Astrocyte of the cerebellum (primary cell): ENCODE measurements around the gene FNTB.

Experiments
- DNase-seq: peaks from one replicate; pipeline ENCODE4 v3.0.0-alpha.2; 2011; ENCODE audit warnings: low read depth
- H3K4me3 ChIP-seq: 2 replicates; pipeline ENCODE4 v1.5.1; 2011; ENCODE audit warnings: mild to moderate bottlenecking, low read depth, low read length, moderate library complexity
- in situ Hi-C: cut with HindIII; loops from 2 replicates; pipeline ENCODE4 v1.10.0; 2017; ENCODE audit warnings: low sequenced_read_pairs
- TF ChIP-seq, protein P1 (sequence below): IDR thresholded peaks from 2 replicates; pipeline ENCODE4 v1.5.1; 2012; ENCODE audit warnings: low read length, low read depth, moderate library complexity, mild to moderate bottlenecking; ENCODE audit errors: missing control alignments

Gene FNTB

DNA sequence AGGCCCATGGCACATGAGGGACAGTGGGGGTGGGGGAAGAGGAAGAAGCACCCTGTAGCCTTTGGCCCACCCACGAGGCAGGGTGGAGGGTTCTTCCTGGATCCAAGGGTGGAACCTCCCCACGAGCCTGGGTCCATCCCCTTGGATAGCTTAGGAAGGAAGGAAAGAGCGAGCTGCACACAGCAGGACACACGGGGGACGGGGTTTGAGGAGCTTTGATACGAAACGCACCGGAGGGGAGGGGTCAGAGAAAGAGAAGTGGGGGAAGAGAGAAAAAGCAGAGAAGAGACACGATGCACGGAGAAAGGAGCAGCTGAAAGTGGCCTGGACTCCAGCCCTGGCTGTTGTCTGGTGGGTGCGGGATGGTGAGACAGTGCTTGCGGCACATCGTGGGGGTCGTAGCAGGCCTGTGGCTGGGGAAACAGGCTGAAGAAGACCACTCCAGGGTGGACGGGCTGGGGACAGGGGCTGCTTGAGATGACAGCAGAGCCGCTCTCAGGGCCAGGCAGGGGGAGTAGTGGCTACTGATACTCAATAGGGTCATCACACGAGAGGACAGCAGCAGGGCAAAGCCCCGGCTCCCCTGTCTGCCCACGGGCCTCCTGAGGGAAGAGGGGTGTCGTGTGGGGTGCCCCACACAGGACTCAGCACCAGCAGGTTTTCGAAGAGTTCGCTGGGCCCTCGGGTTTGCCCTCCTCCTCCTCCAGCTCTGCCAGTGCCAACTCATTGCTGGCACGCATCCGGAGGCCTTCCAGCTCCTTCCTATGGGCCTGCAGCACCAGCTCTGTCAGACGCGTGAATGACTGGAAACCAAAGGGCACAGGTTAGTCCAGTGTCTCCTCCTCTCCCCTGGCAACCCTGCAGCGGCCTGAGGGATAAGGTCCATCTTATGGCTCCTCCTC lies 38.7 kb upstream of the FNTB start:
- in situ Hi-C loops = no loop called here
- TF ChIP-seq, protein P1, sequence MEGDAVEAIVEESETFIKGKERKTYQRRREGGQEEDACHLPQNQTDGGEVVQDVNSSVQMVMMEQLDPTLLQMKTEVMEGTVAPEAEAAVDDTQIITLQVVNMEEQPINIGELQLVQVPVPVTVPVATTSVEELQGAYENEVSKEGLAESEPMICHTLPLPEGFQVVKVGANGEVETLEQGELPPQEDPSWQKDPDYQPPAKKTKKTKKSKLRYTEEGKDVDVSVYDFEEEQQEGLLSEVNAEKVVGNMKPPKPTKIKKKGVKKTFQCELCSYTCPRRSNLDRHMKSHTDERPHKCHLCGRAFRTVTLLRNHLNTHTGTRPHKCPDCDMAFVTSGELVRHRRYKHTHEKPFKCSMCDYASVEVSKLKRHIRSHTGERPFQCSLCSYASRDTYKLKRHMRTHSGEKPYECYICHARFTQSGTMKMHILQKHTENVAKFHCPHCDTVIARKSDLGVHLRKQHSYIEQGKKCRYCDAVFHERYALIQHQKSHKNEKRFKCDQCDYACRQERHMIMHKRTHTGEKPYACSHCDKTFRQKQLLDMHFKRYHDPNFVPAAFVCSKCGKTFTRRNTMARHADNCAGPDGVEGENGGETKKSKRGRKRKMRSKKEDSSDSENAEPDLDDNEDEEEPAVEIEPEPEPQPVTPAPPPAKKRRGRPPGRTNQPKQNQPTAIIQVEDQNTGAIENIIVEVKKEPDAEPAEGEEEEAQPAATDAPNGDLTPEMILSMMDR = no peak
- no peak for DNase-seq
- H3K4me3 ChIP-seq = no peak overlapping the region

DNA sequence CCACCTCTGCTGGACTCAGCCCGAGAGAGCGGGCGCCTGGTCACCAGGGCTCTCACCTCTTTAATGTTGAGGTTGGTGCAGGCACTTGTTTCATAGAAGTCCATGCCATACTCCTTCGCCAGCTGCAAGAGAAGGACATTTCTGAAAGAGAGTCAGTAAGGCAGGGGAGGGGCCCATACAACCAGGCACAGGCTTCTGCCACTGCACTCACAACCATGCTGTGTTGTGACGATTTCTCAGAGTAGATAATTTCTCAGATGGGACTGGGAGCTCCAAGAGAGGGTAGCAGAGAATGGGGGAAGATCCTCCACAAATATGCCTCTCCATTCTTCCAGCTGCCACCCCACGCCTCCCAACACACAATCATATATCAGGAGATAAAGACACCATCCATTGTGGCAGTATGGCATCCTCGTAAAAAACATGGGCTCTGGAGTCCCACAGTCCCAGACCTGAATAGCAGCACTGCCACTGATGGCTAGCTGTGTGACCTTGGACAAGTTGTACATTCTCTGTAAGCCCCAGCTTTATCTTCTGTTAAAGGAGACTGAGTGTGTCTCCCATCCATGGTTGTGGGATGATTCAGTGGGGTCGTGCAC lies 38.0 kb upstream of the FNTB start:
- H3K4me3 ChIP-seq = no peak overlapping the region
- TF ChIP-seq, protein P1 = no peak
- DNase-seq = no peak
- in situ Hi-C loops = no loop called here

DNA sequence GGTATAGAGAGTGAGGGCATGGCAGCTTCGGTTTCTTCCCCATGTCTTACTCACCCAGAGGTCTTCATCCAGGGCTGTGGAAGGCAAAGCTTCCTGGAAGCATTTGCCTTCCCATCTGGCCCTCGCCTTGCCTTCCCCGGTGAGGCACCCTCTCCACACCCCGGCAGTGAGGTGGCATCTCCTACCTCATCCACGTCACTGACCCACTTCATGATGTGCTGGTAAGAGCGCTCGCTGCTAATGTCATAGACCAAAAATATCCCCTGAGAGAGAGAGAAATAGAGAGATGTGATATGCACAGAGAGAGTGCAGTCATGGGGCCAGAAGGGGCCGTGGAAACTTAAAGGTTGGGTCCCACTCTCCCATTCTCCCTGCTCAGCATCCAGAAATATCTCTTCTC lies 35.8 kb upstream of the FNTB start:
- TF ChIP-seq, protein P1 = no peak
- in situ Hi-C loops = no loop called here
- no peak for DNase-seq
- no peak overlapping the region for H3K4me3 ChIP-seq

- in situ Hi-C loops = no loop called here
- TF ChIP-seq, protein P1 = no peak
- no peak for DNase-seq
- H3K4me3 ChIP-seq = no peak overlapping the region
Measured at GRCh38 chr14:64951291-64951690, 35.4 kb upstream of the FNTB start.

GRCh38 chr14:64951724-64952123 lies 35.0 kb upstream of the FNTB start:
- H3K4me3 ChIP-seq = no peak overlapping the region
- no peak for DNase-seq
- TF ChIP-seq, protein P1 = no peak
- in situ Hi-C loops = no loop called here

GRCh38 chr14:64952598-64953309 lies 33.9 kb upstream of the FNTB start:
- no peak overlapping the region for H3K4me3 ChIP-seq
- in situ Hi-C loops = no loop called here
- TF ChIP-seq, protein P1 = peak; percentile 18
- DNase-seq = no peak
